Stimulated activated CD8-positive, alpha-beta memory T cell treated with anti-CD3 and anti-CD28 coated beads, Interleukin-7, amount 100 ng/mL, for 48 hours (primary cell): ENCODE results near the gene JADE2.

ENCODE experiments used
- DNase-seq, 2 donors: peaks; one replicate each; pipeline ENCODE4 v3.0.0-alpha.2; 2020; ENCODE audit warnings: low read depth in 1 of 2; ENCODE audit errors: extremely low read depth in 1 of 2

Gene JADE2

DNA sequence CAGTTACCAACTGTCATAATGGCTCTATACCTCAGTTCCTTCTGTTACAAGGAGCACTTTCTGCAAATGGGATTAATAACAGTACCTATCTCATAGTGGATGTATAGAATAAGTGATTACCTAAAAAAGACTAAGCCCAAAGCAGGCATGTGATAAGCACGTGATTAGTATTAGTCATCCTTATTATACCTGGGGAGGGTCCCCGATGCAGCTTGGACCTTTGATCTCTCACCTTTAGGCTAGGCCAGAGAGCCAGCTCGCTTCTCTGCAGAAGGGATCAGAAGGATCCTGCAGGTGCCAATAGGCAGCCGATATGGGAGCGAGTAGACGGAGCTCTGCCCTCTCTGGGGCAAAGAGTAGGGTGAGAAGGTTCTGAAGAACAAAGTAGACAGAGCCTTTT, 4.0 kb downstream of the JADE2 start:
- DNase-seq, result no peak

DNA sequence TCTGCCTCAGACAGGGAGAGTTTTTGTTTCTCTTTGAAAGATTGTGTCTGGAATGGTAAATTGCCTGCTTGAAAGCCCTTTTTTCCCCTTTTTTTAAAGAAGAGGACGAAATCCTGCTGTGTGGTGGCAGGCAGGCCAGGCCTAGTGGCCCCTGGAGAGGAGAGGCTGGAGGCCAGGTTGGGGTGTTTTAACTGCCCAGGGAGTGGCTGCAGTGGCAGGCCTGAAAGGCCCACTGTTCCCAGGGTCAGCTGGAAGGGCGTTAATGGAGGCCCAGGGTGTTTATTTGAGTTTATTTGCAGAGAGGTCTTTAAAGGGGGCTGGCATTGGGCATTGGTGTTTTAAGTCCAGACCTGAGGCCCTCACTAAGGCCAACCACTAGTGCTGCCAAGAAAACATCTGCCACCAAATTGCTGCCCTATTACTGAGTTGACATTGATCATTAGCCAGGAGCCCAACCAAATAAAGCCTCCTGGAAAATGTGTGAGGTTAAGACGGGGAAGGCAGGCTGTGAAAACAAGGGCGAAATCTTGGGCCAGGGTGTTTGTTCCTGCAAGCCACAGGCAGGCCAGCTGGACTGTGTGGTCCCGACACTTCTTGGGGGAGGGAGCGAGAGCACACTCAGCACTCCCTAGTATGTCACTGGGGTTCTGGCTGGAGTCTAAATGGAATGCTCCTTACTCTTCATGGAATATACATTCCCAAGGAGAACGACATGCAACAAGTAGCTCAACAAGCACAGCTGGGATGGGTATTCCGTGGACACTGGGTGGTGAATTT, 5.0 kb downstream of the JADE2 start:
- DNase-seq, result no peak

DNA sequence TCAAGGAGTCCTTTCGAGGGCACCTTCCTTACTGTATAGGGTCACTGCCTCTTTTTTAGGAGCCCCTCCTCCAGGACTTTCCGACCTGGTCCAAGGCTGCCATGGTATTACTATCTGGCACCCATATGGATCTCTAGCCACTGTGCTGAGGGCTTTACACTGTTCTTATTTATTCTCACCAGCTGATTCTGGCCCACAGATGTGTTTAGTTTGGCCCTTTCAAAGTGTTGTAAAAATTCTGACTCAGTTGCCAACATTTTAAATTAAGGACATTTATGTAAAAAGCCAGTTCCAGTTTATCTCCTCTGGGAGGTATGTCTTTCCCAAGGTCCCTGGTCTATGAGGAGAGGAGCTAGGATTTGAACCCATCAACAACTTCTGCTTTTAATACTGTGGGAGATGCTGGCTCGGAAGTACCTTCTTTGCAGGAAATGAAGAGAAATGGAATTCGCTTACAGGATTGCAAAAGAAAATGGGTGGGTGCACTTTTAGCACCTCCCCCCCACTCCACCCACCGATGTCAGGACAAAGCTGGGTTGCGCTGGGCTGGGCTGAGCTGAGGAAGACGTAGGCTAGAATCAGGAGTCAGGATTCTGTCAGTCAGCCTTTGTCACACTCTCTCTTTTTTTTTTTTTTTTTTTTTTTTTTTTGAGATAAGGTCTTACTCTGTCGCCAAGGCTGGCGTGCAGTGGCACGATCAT, 7.8 kb downstream of the JADE2 start:
- DNase-seq, result no peak

DNA sequence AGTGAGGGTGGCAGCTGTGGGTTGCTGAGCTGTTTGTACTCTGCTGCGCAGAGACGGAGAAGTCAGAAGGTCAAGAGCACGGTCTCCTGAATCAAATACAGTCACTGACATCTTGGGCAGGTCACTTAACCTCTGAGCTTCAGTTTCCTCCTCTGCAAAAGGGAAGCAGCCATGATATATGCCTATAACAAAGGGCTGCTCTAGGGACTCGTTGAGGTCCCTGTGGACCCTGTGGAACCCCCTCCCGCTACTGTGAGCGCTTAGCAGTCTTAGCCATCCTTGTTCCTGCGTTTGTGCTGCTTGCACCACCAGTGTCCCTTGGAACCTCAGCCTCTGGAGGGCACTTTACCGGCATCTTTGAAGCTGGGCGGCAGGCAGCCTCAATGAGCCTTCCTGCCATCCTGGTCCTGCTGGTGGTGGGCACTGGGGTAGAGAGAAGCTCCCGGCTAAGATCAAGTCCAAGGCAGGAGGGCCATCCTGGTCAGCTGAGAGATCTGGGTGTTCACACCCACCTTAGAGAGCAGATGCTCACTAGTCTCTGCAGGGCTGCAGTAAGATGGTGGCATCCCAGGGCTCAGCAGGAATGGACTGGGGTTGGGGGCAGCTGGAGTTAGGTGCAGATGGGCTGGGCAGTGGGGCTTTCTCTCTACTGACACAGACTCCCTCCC, 8.7 kb downstream of the JADE2 start:
- DNase-seq, result no peak

DNA sequence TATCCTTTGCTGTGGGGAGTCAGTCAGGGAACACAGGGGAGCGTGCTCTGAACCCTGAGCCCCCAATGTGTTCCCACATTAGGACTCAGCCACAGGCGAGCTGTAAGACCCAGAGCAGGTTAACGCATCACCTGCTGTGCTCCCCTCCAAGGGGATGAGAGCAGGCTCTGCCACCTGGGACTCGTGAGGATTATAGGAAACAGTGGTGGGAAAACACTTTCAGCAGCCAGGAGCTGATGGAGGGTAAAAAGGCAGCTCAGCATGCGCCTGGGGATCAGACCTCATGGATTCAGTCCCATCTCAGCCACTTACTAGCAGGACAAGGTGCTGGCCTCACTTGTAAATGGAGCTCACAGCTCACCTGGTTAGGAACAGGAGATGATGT, 9.2 kb downstream of the JADE2 start:
- DNase-seq, result no peak

DNA sequence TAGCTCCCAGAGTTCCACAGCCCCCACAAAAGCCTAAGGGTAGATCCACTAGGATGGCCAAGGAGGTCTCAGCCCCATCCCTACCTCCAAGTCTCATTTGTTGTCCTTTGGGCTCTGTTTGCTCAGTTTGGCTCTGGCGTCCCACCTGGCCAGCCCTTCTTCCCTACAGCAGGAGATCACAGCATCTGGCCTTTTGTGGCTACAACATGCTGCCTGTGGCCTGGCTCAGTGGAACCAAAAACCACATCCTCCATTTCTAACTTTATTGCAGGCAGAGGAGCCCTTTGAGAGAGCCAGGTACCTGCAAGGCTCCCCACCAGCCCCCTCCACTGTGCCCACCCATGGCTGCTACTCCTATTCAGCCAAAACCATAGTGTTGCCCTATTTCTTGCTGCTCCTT, 11.4 kb downstream of the JADE2 start:
- DNase-seq, result no peak

DNA sequence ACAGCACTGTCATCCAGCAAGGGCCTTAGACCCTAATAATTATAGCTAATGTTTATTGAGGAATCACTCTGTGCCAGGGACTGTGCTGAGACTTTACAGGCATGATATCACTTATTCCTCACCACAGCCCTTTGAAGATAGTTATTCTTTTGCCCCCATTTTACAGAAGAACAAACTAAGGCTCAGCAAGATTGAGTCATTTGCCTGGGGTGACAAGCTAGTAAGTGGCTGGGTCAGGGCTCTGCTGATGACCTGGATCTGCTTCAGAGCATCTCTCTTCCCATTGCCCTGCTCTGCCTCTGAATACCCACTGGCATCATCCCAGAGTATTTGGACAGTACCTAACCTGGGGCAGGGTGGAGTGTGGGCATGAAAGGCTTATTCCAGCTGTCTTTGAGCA, 11.8 kb downstream of the JADE2 start:
- DNase-seq, result no peak

DNA sequence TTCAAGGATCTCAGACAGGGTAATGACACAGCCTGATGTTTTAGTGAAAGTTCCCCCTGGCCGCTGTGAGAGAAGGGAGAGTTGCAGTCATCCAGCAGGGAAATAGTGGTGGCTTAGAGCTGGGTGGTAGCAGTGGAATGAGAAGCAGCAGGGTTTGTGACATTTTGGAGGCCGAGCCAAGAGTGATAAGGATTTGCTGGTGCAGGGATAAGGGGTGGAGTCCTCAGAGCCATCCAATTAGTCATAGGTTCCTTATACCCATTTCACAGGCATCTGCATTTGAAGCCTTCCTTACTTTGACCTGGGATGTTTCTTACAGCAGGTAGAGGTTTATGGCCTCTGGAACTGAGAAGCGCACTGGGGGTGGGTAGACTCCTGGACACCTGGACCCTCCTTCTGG, 12.8 kb downstream of the JADE2 start:
- DNase-seq, result no peak

DNA sequence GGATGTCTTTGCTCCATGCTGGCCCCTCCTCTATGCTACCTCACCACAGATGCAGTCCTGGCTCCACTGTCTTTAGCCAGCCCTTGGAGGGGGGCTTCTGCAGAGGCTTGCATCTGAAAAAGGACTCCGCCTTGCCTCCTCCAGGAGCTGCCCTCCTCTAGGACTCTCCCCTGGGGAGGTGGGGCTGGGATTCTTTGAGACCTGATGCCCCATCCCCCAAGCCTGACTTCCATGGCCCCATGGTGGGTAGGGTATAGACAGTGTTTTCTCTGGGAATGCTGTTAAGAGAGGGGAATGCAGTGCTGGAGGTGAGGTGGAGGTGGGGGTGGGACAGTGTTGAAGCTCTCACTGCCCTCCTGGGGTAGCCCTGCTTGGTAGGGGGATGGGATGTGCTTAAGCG, 14.3 kb downstream of the JADE2 start:
- no peak for DNase-seq

DNA sequence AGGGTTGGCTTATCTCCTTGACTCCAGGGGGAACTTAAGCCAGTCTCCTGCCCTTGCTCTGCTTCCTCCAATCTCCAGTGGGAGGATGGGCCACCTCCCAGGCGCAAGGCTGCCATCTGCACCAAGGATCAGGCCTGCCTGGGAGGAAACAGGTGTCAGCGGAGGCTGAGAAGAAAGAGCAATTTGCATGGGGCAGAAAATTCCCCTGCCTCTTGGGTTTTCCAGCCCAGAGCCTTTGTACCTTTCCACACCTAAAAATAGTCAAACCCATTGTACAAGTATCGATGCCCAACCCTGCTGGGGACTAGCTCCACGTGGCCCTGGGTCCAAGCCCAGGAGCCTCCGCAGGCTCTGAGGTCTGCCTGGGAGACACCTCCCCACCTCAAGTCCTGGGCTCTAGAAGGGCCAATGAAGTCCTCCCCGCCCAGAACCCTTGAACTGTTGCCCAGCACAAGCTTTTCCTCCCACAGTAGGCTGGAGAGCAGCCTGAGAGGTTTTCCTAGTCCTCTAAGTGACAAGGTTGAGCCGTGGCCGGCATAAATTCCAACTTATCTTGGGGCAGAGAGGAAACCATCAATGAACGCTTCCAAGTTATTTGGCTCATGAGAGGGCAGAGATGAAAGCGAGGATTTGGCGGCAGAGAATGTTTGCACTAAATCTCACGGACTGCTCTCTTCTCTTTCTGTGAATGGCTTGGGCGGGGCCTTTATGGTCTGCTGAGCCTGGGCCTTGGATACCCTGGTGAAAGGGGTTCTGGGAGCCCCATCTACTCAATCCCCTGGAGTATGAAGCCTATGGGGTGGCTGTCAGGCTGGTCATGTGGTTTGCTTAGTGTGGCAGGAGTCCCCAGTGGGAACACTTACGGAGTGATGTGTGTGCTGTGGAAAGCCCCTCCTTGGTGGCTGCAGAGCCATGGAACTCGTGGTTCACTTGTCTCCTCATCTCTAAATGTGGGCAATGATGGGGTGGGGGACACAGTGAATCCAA, 15.6 kb downstream of the JADE2 start:
- DNase-seq, result no peak

DNA sequence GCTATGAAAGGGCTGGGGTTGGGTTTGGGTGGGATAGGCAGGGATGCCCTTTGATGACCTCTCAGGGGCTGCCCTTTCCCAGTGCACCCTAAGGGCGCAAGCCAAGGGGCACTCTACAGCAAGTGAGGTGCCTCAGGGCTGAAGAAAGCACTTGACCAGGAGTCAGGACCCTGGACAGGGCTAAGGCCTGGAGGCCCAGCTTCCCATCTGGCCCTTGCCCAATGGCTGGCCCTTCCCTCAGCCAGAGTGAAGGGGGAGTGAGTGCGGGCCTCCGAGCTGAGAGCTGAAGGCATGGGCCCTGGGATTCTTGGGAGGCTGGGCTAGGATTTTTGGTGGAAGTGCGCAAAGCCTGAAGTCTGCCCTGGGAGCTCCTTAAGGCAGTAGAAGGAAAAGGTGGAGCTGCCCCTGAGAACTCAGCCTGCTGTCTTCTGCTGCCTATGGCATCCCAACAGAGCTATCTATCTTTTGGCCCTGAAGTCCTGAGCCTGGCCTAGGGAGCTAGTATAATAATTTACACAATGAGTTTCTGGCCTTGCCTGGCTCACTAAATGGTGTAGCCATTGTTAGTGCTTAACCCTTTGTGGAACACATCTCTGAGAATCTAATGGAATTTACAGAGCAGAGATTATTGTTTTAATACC, 16.4 kb downstream of the JADE2 start:
- DNase-seq, result no peak

DNA sequence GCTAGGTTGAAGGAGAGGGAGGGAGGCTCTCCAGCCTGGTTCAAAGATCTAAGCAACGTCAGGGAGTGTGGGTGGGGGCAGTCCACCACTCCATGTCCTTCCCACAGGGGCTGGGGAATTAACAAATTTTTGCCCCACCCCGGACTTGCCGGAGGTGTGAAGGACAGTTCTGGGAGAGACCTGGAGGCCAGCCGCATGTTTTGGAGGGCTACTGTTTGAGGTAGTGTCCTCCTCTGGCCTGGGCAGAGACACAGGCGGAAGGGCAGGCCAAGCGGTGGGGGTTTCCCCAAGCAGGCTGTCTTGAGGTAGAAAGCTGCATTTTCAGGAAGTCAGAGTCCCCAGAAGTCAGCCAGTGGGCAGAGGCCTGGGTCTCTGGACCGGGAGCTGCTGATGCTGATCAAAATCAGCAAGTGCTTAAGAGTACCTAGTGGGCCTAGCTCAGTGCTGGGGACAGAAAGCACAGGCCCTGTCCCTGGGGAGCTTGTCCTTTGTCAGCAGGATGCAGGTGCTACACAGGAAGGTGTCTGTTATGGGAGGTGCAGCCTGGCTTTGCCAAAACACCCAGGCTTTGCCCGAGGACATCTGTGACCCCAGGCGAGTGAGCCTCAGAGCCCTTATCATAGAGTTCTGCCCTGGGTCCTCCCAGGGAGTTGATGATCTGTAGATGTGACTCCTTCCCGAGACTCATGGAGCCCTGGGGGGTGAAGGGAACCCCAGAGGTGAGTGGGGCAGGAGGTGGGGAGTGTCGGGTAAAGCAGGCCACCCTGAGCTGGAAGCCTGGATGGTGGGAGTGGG, 18.5 kb downstream of the JADE2 start:
- peak in 1 of 2 donors; percentile 28 for DNase-seq

DNA sequence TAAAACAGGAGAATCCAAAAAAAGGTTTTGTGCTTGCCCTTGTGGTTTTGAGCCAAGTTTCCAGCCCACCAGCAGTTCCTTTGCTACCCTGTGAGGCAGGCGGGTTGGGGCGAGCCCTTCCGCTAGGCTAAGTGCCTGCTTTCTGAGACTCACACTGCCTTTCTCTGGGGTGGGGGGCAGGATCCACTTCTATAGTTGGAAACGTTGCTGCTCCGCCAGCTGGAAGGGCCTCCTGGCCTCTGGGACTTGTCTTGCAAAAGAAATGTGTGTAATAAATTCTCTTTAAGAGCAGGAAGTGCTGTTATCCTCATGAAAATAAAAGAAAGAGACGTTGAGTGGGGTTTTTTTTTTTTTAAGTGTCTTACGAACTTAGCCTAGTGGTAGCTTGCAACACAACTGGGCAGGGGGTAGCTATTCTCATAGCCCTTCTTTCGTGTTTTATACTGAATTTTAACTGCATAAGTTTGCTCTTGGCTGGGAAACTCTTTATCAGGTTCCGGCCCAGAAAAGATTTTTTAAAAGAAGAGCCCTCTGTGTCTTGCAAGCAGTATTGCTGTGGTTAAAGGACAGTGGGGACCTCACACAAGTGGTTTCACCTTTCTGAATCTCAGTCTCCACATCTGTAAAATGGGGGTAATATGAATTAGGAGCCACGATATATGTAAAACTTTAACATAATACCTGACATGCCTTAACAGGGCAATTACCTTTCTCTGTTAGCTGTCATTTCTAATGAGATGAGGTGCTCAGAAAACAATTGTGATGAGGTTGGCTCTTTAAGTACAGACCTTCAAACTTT, 19.8 kb downstream of the JADE2 start:
- DNase-seq, result no peak

DNA sequence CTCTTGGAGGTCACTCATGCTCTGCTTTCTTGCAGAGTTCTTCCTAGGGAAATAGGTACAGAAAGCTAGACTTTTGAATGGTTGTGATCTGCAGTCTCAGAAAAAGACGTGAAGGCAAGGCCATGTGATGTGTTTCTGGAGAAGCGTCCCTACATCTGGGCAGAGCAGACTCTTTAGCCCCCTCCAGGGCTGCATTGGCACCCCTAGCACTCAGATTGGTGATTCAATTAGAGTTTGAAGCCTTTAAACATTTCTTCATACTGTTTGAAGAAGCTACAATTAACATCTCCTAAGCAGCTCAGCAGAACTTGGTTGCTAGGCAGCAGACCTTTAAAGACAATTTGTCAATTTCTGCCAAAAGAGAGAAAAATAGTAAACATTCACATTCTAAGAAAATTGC, 21.6 kb downstream of the JADE2 start:
- DNase-seq, result no peak

DNA sequence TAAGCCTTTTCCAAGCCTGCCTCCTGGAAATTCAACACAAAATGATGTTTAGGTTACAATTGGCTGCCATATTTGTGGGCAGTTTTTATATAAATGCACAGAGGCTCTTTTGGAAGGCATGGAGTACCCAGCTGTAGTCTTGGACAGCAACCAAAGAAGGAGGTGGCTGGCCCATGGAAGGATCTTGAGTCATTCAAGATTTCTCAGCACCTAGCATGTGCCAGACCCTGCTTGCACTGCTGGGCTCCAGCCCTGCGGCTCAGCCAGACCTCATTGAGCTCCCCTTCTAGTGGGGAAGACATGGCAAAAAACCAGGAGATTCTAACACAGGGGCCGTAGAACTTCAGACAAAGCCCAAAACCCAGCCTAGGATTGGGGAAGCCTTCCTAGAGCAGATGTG, 22.1 kb downstream of the JADE2 start:
- DNase-seq, result no peak

DNA sequence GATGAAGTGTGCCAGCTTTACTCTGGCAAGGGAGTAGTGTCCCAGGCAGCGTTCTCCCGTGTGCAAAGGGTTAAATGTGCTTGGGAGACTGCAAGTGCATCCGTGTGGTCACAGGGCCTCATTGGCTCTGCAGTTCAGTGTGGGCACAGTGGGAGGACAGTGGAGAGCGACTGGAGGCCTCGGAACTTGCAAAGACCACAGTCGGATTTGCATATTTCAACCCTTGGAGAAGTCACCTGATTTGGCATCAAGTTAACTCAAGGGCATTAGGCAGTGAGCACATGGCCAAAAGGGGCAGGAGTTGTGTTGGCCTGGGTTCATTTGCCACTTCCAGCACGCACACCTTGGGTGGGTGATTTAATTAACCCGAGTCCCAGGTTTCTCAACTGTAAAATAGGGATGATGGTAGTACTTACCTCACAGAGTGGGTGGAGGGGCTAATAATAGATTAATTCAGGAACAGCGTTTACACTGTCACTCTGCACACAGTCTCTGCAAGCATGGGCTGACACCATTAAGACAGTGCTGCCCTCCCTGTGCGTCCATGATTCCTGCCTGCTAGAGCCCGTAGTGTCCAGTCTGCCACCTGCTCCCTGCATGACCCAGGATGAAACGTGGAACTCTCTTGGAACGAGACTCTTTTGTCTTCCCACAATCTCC, 22.7 kb downstream of the JADE2 start:
- DNase-seq, result no peak

DNA sequence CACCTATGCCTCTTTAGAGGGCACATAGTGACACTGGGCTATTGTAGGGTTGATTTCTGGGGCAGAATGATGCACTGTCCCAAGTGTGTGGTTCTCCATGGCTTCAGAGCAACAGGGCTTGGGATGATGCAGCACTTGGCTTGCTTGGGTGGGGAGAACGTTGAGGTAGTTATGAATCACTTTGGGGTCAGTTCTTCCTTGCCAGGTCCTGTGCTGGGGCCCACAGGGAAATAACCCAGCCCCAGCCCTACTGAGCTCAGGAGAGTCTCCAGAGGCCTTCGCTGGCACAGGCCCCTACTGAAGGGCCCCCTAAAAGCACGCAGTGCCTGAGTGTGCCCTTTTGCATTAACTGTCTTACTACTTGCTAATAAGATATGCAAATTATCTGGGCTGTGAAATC, 24.2 kb downstream of the JADE2 start:
- no peak for DNase-seq
